ENCODE measurements around the gene FKBP10. TPM values are rescaled to one million over a fixed set of nuclear protein-coding genes. Genes with fewer than 3 reads are reported as not detected.

The FKBP10 gene
- total RNA-seq, 2 experiments from 2014 or later, result not detected

DNA sequence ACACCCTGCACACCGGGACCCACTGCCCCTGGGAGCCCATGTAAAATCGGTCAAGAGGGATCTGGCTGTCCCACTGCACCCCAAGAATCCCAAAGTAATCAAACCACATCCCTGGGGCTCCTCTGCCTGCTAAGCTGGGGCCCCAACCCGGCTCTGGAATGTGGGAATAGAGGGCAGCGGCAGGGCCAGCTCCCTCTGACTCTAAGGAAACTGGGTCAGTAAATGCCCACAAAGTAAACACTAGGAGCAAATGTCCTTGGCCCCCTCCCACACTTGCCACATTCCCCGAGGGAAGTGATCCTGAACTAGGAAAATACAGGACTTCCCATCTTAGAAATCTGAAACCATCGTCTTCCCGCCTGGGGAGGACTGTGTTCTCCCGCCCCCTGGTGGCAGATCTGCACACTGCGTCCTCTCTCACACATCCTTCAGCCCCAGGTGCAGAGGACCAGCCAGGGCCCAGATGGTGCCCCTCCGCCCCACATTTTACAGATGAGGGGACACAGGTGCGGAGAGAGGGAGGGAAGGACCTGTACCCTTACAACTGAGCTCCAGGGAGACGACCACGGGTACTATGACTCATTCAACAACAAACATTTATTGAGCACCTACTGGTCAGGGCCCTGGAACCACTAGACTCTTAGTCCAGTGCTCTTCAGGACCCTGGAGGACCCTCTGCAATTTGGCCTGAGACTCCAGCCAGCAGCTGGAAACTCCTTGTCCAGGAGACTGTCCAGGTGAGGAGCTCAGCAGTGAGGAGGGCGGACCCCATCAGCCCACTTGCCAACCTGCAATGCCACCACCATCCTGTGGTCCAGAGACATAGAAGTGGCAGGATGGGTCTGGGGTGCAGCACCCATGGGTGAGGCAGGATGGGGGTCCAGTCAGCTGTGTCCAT, 11.2 kb upstream of the FKBP10 start:
- ChIA-PET CTCF (interaction anchor here (0.6 to 2.4 kb wide), 18 partner anchors 10 to 113 kb away, joined by 3 to 37 read pairs (median 5); partner anchors contain the start of genes HAP1, JUP, KLHL11 and P3H4), POLR2A (interaction anchor here (0.6 to 0.9 kb wide), 2 partner anchors 10 to 64 kb away, joined by 3 read pairs; no protein-coding TSS in a partner anchor)
- no peaks in the 10 kb centered on the region for H3K9me3 Mint-ChIP-seq (ENCODE audit: insufficient read depth)
- H3K27me3 Mint-ChIP-seq (ENCODE audit: low read depth), result no peaks in the 10 kb centered on the region
- H3K27ac Mint-ChIP-seq, result no peak overlapping the region
- no peaks in the 10 kb centered on the region for H3K36me3 Mint-ChIP-seq (ENCODE audit: low read depth)
- DNase-seq, result peak; percentile 82
- peaks cover 5% of the 10 kb centered on the region for H3K4me1 Mint-ChIP-seq (ENCODE audit: low read depth)
- H3K4me3 Mint-ChIP-seq, result no peak overlapping the region
- peak; percentile 84 for ATAC-seq

GRCh38 chr17:41803049-41804020, 9.5 kb upstream of the FKBP10 start:
- no peak for ATAC-seq
- no peaks in the 10 kb centered on the region for H3K27me3 Mint-ChIP-seq (ENCODE audit: low read depth)

DNA sequence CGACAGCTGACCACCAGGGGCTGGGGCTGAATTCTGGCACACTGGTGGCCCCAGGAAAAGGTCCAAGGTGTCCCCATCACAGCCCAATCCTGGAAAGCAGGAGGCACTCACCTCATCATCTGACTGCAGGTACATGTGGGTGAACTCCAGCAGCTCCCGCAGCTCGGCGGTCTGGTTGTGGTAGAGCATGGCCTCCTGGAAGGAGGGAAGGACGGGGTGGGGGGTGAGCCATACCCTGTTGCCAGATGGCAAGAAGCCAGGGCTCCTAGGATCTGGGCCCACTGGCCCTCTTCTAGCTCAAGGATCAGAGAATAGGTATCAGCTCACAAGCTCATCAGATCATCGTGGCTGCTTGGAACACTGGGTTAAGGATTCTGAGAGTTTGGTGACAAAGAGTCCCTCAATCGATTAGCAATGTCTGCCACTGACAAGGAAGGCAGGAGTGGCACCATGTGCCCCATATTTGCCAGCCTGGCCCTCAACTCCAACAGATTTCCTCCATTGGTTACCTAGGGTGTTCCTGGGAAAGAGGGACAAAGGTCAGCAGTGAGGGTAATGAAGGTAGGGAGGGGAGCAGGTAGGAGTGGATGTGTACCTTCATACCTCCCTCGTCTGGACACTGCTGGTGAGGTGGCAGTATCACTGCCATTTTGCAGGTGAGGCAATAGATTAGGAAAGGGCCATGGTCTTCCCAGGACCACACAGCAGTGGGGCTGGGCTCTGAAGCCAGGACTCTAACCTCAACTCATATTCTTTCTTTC, 5.9 kb upstream of the FKBP10 start:
- Mint-ChIP-seq H3K4me1 (ENCODE audit: low read depth) (peaks cover 4% of the 10 kb centered on the region), H3K4me3 (no peak overlapping the region), H3K9me3 (ENCODE audit: insufficient read depth) (no peaks in the 10 kb centered on the region), H3K27me3 (ENCODE audit: low read depth) (peaks cover 5% of the 10 kb centered on the region), H3K27ac (no peak overlapping the region), H3K36me3 (ENCODE audit: low read depth) (peaks cover 2% of the 10 kb centered on the region)
- ATAC-seq (no peak), DNase-seq (no peak)
- ChIA-PET CTCF (no interaction called here), POLR2A (no interaction called here)

More at GRCh38 chr17:41803049-41804020, 9.5 kb upstream of the FKBP10 start:
- Mint-ChIP-seq H3K36me3 (ENCODE audit: low read depth) (no peaks in the 10 kb centered on the region), H3K4me3 (no peak overlapping the region), H3K4me1 (ENCODE audit: low read depth) (peaks cover 5% of the 10 kb centered on the region), H3K9me3 (ENCODE audit: insufficient read depth) (no peaks in the 10 kb centered on the region), H3K27ac (no peak overlapping the region)
- CTCF ChIA-PET, result interaction anchor here (1.3 kb wide), 1 partner anchor 12 kb away, joined by 4 read pairs; no protein-coding TSS in a partner anchor
- POLR2A ChIA-PET, result no interaction called here
- DNase-seq, result no peak

DNA sequence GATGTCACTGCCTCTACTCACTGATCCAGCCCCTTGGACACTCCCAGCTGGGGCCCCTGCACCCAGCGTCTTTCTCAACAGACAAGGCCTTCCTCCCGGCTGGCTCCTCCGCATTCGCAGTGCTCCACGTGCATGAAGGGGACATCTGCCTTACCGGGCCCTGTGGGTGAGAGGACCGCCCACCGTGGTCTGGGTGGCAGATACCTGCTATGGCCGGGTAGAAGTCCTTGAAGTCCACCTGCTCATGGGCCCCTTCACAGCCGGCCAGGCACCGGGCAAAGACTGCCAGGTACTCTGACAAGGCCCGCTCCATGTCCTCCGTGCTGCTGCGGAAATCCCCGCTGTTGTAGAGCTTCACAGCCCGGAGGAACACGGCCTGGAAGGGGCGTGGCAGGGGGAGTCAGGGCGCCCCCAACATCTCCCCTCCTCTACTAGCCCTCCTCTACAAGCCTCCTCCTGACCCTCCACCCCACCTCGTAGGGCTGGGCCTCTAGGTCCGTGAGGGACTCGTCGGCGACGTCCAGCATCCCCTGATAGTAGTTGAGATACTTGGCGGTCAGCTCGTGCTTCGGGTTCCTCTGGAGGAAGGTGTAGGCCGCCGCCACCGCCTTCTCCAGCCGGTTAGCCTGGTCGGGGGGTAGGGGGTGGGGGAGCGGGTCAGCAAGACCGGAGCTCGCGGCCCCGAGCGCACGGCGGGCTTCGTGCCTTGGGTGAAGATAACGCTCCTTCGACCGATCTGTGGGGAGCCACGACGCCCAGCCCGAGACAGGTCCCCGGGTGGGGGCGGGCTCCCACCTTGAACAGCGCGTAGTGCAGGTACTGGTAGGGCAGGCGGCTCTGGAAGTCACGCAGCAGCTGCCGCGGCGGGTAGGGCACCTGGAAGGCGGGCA, 1.9 kb upstream of the FKBP10 start:
- CTCF ChIA-PET, result interaction anchor here (0.8 to 2.7 kb wide), 19 partner anchors 9 to 156 kb away, joined by 3 to 15 read pairs (median 4); partner anchors contain the start of genes CNP, JUP, KLHL10 and KLHL11

DNA sequence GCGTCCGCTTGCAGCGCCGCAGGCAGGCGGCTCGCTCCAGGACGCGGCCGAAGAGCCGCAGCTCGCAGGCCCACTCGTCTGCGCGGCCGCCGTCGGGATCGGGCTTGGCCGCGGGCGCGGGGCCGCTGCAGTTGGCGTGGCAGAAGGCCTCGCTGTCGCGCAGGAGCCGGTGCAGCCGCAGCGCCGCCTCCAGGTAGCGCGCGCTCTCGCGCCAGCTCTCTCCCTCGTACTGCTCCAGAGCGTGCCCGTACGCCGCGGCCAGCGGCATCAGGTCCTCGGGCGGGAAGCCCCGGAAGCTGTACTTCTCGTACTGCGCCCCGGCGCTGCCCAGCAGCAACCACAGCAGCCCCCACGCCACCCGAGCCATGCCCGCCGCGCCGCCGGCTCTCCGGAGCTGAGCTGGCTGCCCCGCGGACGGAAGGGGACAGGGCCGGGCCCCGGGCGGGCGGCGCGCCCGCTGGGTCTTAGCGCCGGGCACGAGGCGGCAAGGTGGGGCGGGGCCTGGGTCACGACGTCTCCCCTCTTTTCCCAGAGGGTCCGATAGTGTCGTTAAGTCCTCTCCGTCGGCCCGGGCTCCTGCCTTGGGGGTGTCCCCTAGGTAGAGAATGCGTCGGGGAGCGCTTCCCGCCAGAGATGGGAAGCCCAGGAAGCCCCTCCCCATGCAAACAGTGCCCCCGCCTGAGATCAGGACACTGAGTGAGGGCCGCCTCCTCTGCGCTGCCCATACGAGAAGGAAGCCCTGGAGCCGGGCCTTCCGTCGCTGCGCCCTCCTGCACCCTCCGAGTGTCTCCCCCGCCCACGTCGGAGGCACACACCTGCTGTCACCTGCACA, 1.0 kb upstream of the FKBP10 start, which contains the start of gene P3H4:
Gene P3H4 (minus strand): TSS at position 401 of the 832 bp plus-strand sequence. CDS start 34 bp downstream, at position 367.
- H3K27ac Mint-ChIP-seq, result peak within 1 kb of the TSS; percentile 55
- H3K27me3 Mint-ChIP-seq (ENCODE audit: low read depth), result peaks cover 15% of the 10 kb centered on the region
- POLR2A ChIA-PET, result interaction anchor here (0.6 to 2.3 kb wide), 5 partner anchors 9 to 123 kb away, joined by 3 to 5 read pairs (median 4); partner anchors contain the start of gene ACLY
- peaks cover 2% of the 10 kb centered on the region for H3K36me3 Mint-ChIP-seq (ENCODE audit: low read depth)
- peak; percentile 80 for DNase-seq
- H3K9me3 Mint-ChIP-seq (ENCODE audit: insufficient read depth), result no peaks in the 10 kb centered on the region
- CTCF ChIA-PET, result interaction anchor here (0.7 to 2.7 kb wide), 20 partner anchors 8 to 245 kb away, joined by 3 to 15 read pairs (median 4); partner anchors contain the start of genes CNP, JUP, KLHL10 and KLHL11
- peaks cover 12% of the 10 kb centered on the region for H3K4me1 Mint-ChIP-seq (ENCODE audit: low read depth)
- peak within 1 kb of the TSS; percentile 72 for H3K4me3 Mint-ChIP-seq
- ATAC-seq, result peak; percentile 94

More for the DNA sequence above, 1.9 kb upstream of the FKBP10 start:
- POLR2A ChIA-PET, result interaction anchor here (0.6 to 2.3 kb wide), 5 partner anchors 9 to 123 kb away, joined by 3 to 5 read pairs (median 4); no protein-coding TSS in a partner anchor
- DNase-seq, result no peak
- Mint-ChIP-seq H3K27me3 (ENCODE audit: low read depth) (peaks cover 15% of the 10 kb centered on the region), H3K4me3 (peak overlapping the region; percentile 66), H3K4me1 (ENCODE audit: low read depth) (peaks cover 12% of the 10 kb centered on the region), H3K9me3 (ENCODE audit: insufficient read depth) (no peaks in the 10 kb centered on the region), H3K36me3 (ENCODE audit: low read depth) (peaks cover 2% of the 10 kb centered on the region), H3K27ac (no peak overlapping the region)
- ATAC-seq, result peak; percentile 49

DNA sequence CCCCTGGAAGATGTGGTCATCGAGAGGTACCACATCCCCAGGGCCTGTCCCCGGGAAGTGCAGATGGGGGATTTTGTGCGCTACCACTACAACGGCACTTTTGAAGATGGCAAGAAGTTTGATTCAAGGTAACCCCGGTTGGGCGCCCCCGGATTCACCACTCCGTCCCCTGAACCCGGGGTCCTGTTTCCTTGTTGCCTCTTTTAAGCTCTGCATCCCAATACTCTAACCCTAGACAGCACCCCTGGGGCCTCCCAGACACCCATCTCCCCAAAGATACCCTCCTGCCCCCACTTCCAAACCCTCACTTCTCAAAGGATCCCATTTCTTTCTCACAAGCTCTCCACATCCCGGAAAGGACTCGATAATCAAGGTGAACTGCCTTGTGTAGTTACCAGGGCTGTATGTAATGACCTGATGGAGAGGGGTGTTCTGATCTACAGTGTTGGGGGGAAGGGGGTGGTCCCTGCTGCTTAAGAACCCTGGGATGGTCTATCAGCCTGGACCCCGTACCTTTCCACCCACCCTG, 412 bp downstream of the FKBP10 start:
- Mint-ChIP-seq H3K9me3 (ENCODE audit: insufficient read depth) (no peaks in the 10 kb centered on the region), H3K27ac (no peak overlapping the region), H3K4me3 (no peak overlapping the region), H3K27me3 (ENCODE audit: low read depth) (peaks cover 15% of the 10 kb centered on the region), H3K4me1 (ENCODE audit: low read depth) (peaks cover 12% of the 10 kb centered on the region), H3K36me3 (ENCODE audit: low read depth) (peaks cover 2% of the 10 kb centered on the region)
- ChIA-PET CTCF (interaction anchor here (2.7 kb wide), 1 partner anchor 25 kb away, joined by 9 read pairs; no protein-coding TSS in a partner anchor), POLR2A (interaction anchor here (0.7 kb wide), 1 partner anchor 124 kb away, joined by 3 read pairs; no protein-coding TSS in a partner anchor)
- no peak for ATAC-seq
- DNase-seq, result no peak

- no peak for ATAC-seq
- Mint-ChIP-seq H3K36me3 (ENCODE audit: low read depth) (peaks cover 2% of the 10 kb centered on the region), H3K9me3 (ENCODE audit: insufficient read depth) (no peaks in the 10 kb centered on the region), H3K27ac (no peak overlapping the region), H3K4me3 (no peak overlapping the region), H3K27me3 (ENCODE audit: low read depth) (peaks cover 15% of the 10 kb centered on the region), H3K4me1 (ENCODE audit: low read depth) (peaks cover 12% of the 10 kb centered on the region)
- CTCF ChIA-PET, result interaction anchor here (1.0 kb wide), 1 partner anchor 13 kb away, joined by 3 read pairs; no protein-coding TSS in a partner anchor
- POLR2A ChIA-PET, result no interaction called here
- DNase-seq, result no peak
Observed at GRCh38 chr17:41813699-41814124, 908 bp downstream of the FKBP10 start.

DNA sequence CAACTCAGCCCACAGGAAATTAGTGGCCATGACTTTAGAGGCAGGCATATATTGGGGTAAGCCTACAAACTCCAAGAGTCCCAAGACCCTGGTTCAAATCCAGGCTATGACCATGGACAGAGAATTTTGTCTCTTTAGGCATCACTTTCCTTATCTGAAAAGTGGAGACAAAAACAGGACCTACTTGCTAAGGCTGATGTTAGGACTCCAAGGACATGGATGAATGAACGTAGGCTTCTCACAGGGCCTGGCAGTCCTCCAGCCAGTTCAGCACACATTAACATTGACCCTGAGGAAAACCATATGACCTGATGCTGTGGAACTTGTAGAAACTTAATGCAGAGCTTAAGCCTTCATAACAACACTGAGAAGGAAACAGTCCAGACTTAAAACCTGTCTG, 1.4 kb downstream of the FKBP10 start:
- POLR2A ChIA-PET, result no interaction called here
- no peak for DNase-seq
- H3K4me1 Mint-ChIP-seq (ENCODE audit: low read depth), result peaks cover 12% of the 10 kb centered on the region
- ATAC-seq, result no peak
- CTCF ChIA-PET, result interaction anchor here (1.0 to 1.2 kb wide), 2 partner anchors 12 to 13 kb away, joined by 3 to 4 read pairs; no protein-coding TSS in a partner anchor
- no peak overlapping the region for H3K27ac Mint-ChIP-seq
- no peaks in the 10 kb centered on the region for H3K9me3 Mint-ChIP-seq (ENCODE audit: insufficient read depth)
- H3K4me3 Mint-ChIP-seq, result no peak overlapping the region
- H3K27me3 Mint-ChIP-seq (ENCODE audit: low read depth), result peaks cover 15% of the 10 kb centered on the region
- H3K36me3 Mint-ChIP-seq (ENCODE audit: low read depth), result peaks cover 2% of the 10 kb centered on the region

- ChIA-PET CTCF (no interaction called here), POLR2A (interaction anchor here (0.6 kb wide), 1 partner anchor 382 kb away, joined by 3 read pairs; no protein-coding TSS in a partner anchor)
- H3K4me3 Mint-ChIP-seq, result no peak overlapping the region
- H3K36me3 Mint-ChIP-seq (ENCODE audit: low read depth), result no peaks in the 10 kb centered on the region
- no peaks in the 10 kb centered on the region for H3K9me3 Mint-ChIP-seq (ENCODE audit: insufficient read depth)
- H3K27ac Mint-ChIP-seq, result no peak overlapping the region
- DNase-seq, result no peak
- peaks cover 10% of the 10 kb centered on the region for H3K27me3 Mint-ChIP-seq (ENCODE audit: low read depth)
- peaks cover 8% of the 10 kb centered on the region for H3K4me1 Mint-ChIP-seq (ENCODE audit: low read depth)
- ATAC-seq, result no peak
Observed at GRCh38 chr17:41816637-41817320, 4.0 kb downstream of the FKBP10 start.

Measured in activated CD8-positive, alpha-beta T cell treated with anti-CD3 and anti-CD28 coated beads, Interleukin-2, amount 10 ng/mL, durations not matched to agents 7 days and 5 days (primary cell).